GM21737 (cell line): ENCODE data around the gene CFAP100.

Experiments
- ATAC-seq: cut with Tn5 transposase; IDR thresholded peaks from one replicate; pipeline ENCODE4 v1.9.1; 2021; ENCODE audit warnings: mild to moderate bottlenecking, moderate library complexity; ENCODE audit not compliant: unreplicated experiment

CFAP100 gene

GRCh38 chr3:126419886-126420786 lies 25.4 kb downstream of the CFAP100 start:
- no peak for ATAC-seq

GRCh38 chr3:126421573-126422119 lies 26.9 kb downstream of the CFAP100 start:
- no peak for ATAC-seq

- ATAC-seq, result no peak
These were observed 27.4 kb downstream of the CFAP100 start for GRCh38 chr3:126422121-126422520.

- no peak for ATAC-seq
These were observed 27.9 kb downstream of the CFAP100 start for GRCh38 chr3:126422571-126423091.

- ATAC-seq, result no peak
These were observed 28.7 kb downstream of the CFAP100 start for GRCh38 chr3:126423191-126424038.

GRCh38 chr3:126424039-126424717 lies 29.5 kb downstream of the CFAP100 start:
- no peak for ATAC-seq

- ATAC-seq, result no peak
These were observed 30.0 kb downstream of the CFAP100 start for GRCh38 chr3:126424751-126425150.

- ATAC-seq, result no peak
These were observed 36.4 kb downstream of the CFAP100 start for GRCh38 chr3:126431103-126431534.

- no peak for ATAC-seq
These were observed 37.8 kb downstream of the CFAP100 start for GRCh38 chr3:126432361-126433104.

- ATAC-seq, result no peak
These were observed 38.4 kb downstream of the CFAP100 start for GRCh38 chr3:126433105-126433430.

- ATAC-seq, result no peak
These were observed 39.0 kb downstream of the CFAP100 start for GRCh38 chr3:126433496-126434263.

GRCh38 chr3:126434264-126434590 lies 39.5 kb downstream of the CFAP100 start:
- ATAC-seq, result no peak

GRCh38 chr3:126434931-126435411 lies 40.3 kb downstream of the CFAP100 start:
- ATAC-seq, result no peak

- no peak for ATAC-seq
These were observed 41.0 kb downstream of the CFAP100 start for GRCh38 chr3:126435456-126436315.

GRCh38 chr3:126436826-126437717 lies 42.4 kb downstream of the CFAP100 start:
- no peak for ATAC-seq

GRCh38 chr3:126438186-126438585 lies 43.5 kb downstream of the CFAP100 start:
- no peak for ATAC-seq

GRCh38 chr3:126438746-126439145 lies 44.0 kb downstream of the CFAP100 start:
- no peak for ATAC-seq
